MCF 10A (cell line): ENCODE results near the gene PATJ. TPM values are rescaled to one million over a fixed set of nuclear protein-coding genes. Genes with fewer than 3 reads are reported as not detected.

Source experiments
- BruUV-seq: library from RNA; stranded (reverse); fragments of 400-500 nt; replicated peaks from 2 replicates; lab custom pipeline; 2021; lab: Mats Ljungman, UMichigan
- CTCF ChIA-PET: fragments of 300-600 bp; sonication (Branson Sonifier 250); formaldehyde crosslinking; extraction: SDS; loops from one replicate; lab custom pipeline; 2021; ENCODE audit warnings: antibody characterized with exemption, inconsistent platforms; lab: Yijun Ruan, JAX
- POLR2A ChIA-PET: fragments of 300-600, 350-650 bp; sonication (Branson Sonifier 250); formaldehyde crosslinking; extraction: SDS; loops from one replicate; lab custom pipeline; 2020; ENCODE audit warnings: antibody characterized with exemption, inconsistent platforms; lab: Yijun Ruan, JAX
- DNase-seq: peaks from one replicate; pipeline ENCODE4 v3.0.0-alpha.2; 2018; ENCODE audit not compliant: unreplicated experiment
- H3K27ac Mint-ChIP-seq: one replicate; pipeline ENCODE4 v1.8.0; 2022; ENCODE audit warnings: mild to moderate bottlenecking, low read depth, mixed read lengths; ENCODE audit not compliant: unreplicated experiment
- H3K27me3 Mint-ChIP-seq: one replicate; pipeline ENCODE4 v1.8.0; 2022; ENCODE audit warnings: mixed read lengths; ENCODE audit not compliant: insufficient read depth, unreplicated experiment
- H3K36me3 Mint-ChIP-seq: one replicate; pipeline ENCODE4 v1.8.0; 2022; ENCODE audit warnings: mild to moderate bottlenecking, moderate library complexity, mixed read lengths; ENCODE audit not compliant: insufficient read depth, unreplicated experiment
- H3K4me1 Mint-ChIP-seq: one replicate; pipeline ENCODE4 v1.8.0; 2022; ENCODE audit warnings: mixed read lengths; ENCODE audit not compliant: insufficient read depth, unreplicated experiment
- H3K4me3 Mint-ChIP-seq: one replicate; pipeline ENCODE4 v1.8.0; 2022; ENCODE audit warnings: mild to moderate bottlenecking, moderate library complexity, mixed read lengths; ENCODE audit not compliant: unreplicated experiment
- H3K9me3 Mint-ChIP-seq: one replicate; pipeline ENCODE4 v1.8.0; 2022; ENCODE audit warnings: mixed read lengths; ENCODE audit not compliant: unreplicated experiment
- CTCF ChIP-seq: fragments of 200-600 bp; IDR thresholded peaks from one replicate; pipeline ENCODE4 v1.8.0; 2022; ENCODE audit warnings: antibody characterized with exemption, mild to moderate bottlenecking; ENCODE audit not compliant: unreplicated experiment
- intact Hi-C: fragments of 100-400 bp; cut with micrococcal nuclease; formaldehyde crosslinking; loops from 2 replicates; pipeline ENCODE4 v1.14.1; 2022
- total RNA-seq: library from RNA; stranded (reverse); gene quantifications from 2 replicates; pipeline ENCODE4 v1.2.3, GENCODE V29; 2022

Gene PATJ
- total RNA-seq, 1 experiment from 2014 or later, result 28.7 TPM

GRCh38 chr1:62054188-62054587, 311.9 kb downstream of the PATJ start:
- POLR2A ChIA-PET, result interaction anchor here (0.6 kb wide), 1 partner anchor 1794 kb away, joined by 3 read pairs; no protein-coding TSS in a partner anchor
- H3K36me3 Mint-ChIP-seq, result peaks cover 28% of the 10 kb centered on the region
- H3K4me1 Mint-ChIP-seq, result no peaks in the 10 kb centered on the region
- DNase-seq, result no peak
- TF ChIP-seq CTCF, result no peak
- CTCF ChIA-PET, result interaction anchor here (0.7 kb wide), 3 partner anchors 11 to 1293 kb away, joined by 3 to 4 read pairs (median 4); no protein-coding TSS in a partner anchor
- H3K4me3 Mint-ChIP-seq, result no peak overlapping the region
- intact Hi-C loops, result no loop called here
- no peaks in the 10 kb centered on the region for H3K27me3 Mint-ChIP-seq
- H3K9me3 Mint-ChIP-seq, result no peaks in the 10 kb centered on the region
- H3K27ac Mint-ChIP-seq, result no peak overlapping the region
- BruUV-seq, result no TSS peak

DNA sequence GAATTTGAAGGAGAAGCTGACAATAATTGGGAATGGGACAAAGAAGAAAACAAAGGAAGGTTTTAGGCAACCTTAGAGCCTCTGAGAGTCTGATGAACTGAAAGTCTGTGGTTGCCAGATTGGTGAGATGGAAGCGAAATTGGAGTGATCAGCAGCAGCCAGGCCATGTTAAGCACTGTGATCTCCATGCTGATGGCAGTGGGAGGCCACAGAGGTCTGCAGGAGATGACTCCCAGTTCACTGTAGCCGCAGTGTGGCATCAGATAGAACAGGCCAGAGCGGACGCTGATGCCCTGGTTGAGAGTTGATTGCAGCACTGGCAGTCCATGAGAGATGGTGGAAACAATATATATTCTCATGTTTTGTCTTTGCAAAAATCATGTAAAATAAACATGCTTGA, 314.9 kb downstream of the PATJ start:
- TF ChIP-seq CTCF, result no peak
- intact Hi-C loops, result no loop called here
- POLR2A ChIA-PET, result interaction anchor here (0.6 kb wide), 1 partner anchor 89 kb away, joined by 4 read pairs; no protein-coding TSS in a partner anchor
- no peak for DNase-seq
- BruUV-seq, result no TSS peak
- Mint-ChIP-seq H3K9me3 (no peaks in the 10 kb centered on the region), H3K4me3 (no peak overlapping the region), H3K27ac (no peak overlapping the region), H3K36me3 (peaks cover 17% of the 10 kb centered on the region), H3K27me3 (no peaks in the 10 kb centered on the region), H3K4me1 (no peaks in the 10 kb centered on the region)
- CTCF ChIA-PET, result interaction anchor here (1.1 to 2.4 kb wide), 2 partner anchors 25 to 75 kb away, joined by 3 to 9 read pairs; no protein-coding TSS in a partner anchor

DNA sequence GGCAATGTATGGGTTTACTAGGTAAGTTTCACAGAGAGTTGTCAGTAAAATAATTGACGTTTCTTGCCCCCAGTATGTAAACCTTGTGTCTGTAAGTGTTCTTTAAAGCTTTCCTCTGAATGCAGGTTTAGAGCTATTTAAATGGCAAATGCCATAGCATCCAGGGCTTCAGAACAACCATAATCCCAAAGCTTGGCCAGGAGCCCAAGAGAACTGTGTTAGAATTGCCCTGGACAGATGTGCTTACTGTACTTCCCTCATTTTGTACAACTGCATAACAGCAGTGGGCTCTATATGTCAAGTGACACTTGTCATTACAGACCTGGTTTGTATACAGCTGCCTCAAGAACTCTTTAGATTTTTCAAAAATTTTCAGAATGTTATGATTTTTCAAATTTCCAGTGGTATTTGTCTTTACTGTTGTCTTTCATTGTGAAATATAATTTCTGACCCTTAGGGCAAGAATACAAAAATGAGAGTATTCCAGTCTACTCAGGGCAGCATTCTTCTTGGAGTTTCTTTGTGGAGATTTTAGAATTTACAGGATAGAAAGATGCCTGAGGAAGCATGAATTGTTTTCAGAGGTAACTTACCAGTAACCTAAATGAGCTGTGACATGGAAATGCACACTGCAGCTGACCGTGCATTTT, 315.5 kb downstream of the PATJ start:
- BruUV-seq, result no TSS peak
- ChIA-PET CTCF (interaction anchor here (1.0 to 2.4 kb wide), 3 partner anchors 24 to 108 kb away, joined by 3 to 9 read pairs (median 3); no protein-coding TSS in a partner anchor), POLR2A (interaction anchor here (0.6 kb wide), 1 partner anchor 90 kb away, joined by 4 read pairs; no protein-coding TSS in a partner anchor)
- TF ChIP-seq CTCF, result no peak
- Mint-ChIP-seq H3K27ac (no peak overlapping the region), H3K9me3 (no peaks in the 10 kb centered on the region), H3K36me3 (peaks cover 17% of the 10 kb centered on the region), H3K4me1 (no peaks in the 10 kb centered on the region), H3K27me3 (no peaks in the 10 kb centered on the region), H3K4me3 (no peak overlapping the region)
- no peak for DNase-seq
- intact Hi-C loops, result no loop called here

DNA sequence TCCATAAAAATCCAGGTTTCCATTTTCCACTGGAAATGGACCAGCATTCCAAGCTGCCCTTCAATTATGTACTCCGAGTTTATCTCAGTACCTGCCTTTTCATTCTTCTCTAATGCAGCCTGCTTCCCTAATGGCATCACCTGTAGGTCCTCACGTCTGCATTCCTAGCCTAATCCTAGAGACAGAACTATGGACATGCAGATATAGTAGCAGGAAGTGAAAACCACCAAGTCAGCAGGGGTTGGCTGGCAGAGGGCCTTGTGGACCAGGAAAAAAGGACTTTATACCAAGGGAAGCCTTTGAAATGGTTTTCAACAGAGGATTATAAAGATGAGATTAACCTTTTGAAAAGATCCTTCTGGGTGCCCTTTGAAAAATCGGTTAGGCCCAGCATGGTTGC, 316.7 kb downstream of the PATJ start:
- H3K27me3 Mint-ChIP-seq, result no peaks in the 10 kb centered on the region
- peaks cover 8% of the 10 kb centered on the region for H3K36me3 Mint-ChIP-seq
- ChIA-PET POLR2A (interaction anchor here (0.9 kb wide), 1 partner anchor 24 kb away, joined by 3 read pairs; no protein-coding TSS in a partner anchor), CTCF (interaction anchor here (0.7 to 1.0 kb wide), 3 partner anchors 23 to 71 kb away, joined by 3 read pairs; no protein-coding TSS in a partner anchor)
- intact Hi-C loops, result no loop called here
- no peak overlapping the region for H3K4me3 Mint-ChIP-seq
- H3K4me1 Mint-ChIP-seq, result no peaks in the 10 kb centered on the region
- no peak for DNase-seq
- H3K27ac Mint-ChIP-seq, result no peak overlapping the region
- no TSS peak for BruUV-seq
- H3K9me3 Mint-ChIP-seq, result no peaks in the 10 kb centered on the region
- TF ChIP-seq CTCF, result no peak
